Measurements from ENCODE around the gene FRY.
"Not testable (repeated sequence)": the region's sequence is repeated elsewhere in the genome, so short reads cannot be mapped to it uniquely, and the experiment has no call there.

The FRY gene

GRCh38 chr13:31996601-31997000 is 35.0 kb upstream of the FRY start:
- no peak overlapping the region for H3K4me3 ChIP-seq (ENCODE audit: low read depth, low read length)
- TF ChIP-seq CTCF (IDR thresholded peaks at IDR 0.05; ENCODE audit: low read depth, low read length) = no peak

DNA sequence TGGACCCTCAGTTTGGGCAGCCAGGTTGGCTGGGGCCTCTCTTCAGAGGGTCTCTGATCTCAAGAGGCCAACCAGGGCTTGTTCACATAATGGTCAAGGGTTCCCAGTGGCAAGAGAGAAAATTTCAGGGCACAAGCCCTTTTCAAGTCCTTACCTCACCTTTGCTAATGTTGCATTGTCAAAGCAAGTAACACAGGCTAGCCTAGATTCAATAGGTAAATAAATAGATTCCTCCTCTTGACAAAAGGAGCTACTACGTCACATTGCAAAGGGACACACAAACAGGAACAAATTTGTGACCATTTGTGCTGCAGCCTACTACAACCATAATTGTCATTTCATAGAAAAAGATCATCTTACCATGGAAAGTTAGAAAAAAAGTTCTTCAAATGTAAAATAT is 33.9 kb upstream of the FRY start:
- TF ChIP-seq CTCF (IDR thresholded peaks at IDR 0.05; ENCODE audit: low read depth, low read length) = no peak

DNA sequence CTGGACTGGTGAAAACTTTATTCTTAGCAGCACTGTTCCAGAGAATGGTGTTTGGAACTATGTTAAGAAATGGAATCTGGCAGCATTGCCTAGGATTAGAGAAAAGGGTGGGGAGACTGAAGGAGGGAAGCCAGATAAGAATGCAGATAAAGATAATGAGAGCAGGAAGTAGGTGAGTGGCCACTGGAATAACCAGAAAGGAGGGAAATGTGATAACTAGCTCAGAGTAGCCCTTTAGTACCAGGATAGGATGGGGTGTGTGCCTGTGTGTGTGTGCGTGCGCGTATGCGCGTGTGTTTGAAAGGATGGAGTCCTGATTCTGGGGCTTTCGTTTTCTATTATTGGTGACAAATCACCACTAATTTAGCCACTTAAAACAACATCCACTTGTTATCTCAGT is 33.4 kb upstream of the FRY start:
- no peak for TF ChIP-seq CTCF (IDR thresholded peaks at IDR 0.05; ENCODE audit: low read depth, low read length)
- H3K4me3 ChIP-seq (ENCODE audit: low read depth, low read length) = no peak overlapping the region

More for the DNA sequence above, 33.9 kb upstream of the FRY start:
- no peak overlapping the region for H3K4me3 ChIP-seq (ENCODE audit: low read depth, low read length)

GRCh38 chr13:32000754-32001153 is 30.8 kb upstream of the FRY start:
- not testable (repeated sequence) for H3K4me3 ChIP-seq (ENCODE audit: low read depth, low read length)

GRCh38 chr13:32001154-32001768 is 30.3 kb upstream of the FRY start:
- H3K4me3 ChIP-seq (ENCODE audit: low read depth, low read length) = no peak overlapping the region
- TF ChIP-seq CTCF (IDR thresholded peaks at IDR 0.05; ENCODE audit: low read depth, low read length) = peak; percentile 56; the same call in 1 of the 2 replicates

DNA sequence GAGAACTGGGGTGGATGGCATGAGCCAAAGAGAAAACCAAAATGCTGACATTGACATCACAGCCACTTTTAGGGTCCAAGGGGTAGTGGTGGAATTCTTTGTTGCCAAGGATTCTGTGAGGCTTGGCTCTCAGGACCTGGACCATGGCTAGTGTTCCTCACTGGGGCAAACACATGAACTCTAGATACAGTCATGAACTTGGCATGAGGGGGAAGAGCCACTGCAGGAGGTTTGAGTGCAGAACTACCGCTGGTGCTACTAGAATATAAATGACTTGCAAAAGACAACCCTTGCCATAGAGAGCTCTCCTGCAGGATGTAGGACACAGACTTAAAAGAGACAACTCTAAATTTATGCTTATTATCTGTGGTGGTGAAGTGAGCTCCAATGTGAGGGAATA is 29.8 kb upstream of the FRY start:
- no peak overlapping the region for H3K4me3 ChIP-seq (ENCODE audit: low read depth, low read length)

DNA sequence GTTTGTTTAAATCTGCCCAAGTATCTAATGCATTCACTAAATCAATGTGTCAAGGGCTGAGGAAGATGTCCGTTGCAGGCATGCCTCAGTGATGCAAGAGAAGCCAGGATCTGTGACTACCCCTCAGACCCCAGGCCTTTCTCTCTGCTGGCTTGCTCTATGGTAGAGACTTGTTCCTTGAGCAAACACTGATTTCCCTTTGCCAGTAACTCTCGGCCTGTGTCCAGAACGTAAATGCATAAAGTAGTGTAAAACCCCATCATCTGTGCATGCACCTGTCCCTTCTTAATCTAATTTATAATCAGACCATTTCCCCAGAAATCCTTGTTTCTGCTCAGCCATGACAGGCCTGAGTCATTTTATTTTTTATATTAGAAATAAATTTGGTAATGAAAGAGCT is 28.7 kb upstream of the FRY start:
- no peak overlapping the region for H3K4me3 ChIP-seq (ENCODE audit: low read depth, low read length)
- no peak for TF ChIP-seq CTCF (IDR thresholded peaks at IDR 0.05; ENCODE audit: low read depth, low read length)

More for the DNA sequence above, 29.8 kb upstream of the FRY start:
- TF ChIP-seq CTCF (IDR thresholded peaks at IDR 0.05; ENCODE audit: low read depth, low read length) = no peak

- TF ChIP-seq CTCF (IDR thresholded peaks at IDR 0.05; ENCODE audit: low read depth, low read length) = no peak
- no peak overlapping the region for H3K4me3 ChIP-seq (ENCODE audit: low read depth, low read length)
Observed at GRCh38 chr13:32007494-32007893, 24.1 kb upstream of the FRY start.

Measured in WI38 (cell line).